Measurements from ENCODE around the gene PVRIG.
A peak's percentile ranks its signal among the peaks of the same experiment; 100 is the strongest.
"Not testable (repeated sequence)": the region's sequence is repeated elsewhere in the genome, so short reads cannot be mapped to it uniquely, and the experiment has no call there.

PVRIG gene

GRCh38 chr7:100269306-100270045 is 49.7 kb downstream of the PVRIG start:
- not testable (repeated sequence) for H3K9me3 ChIP-seq (ENCODE audit: insufficient read depth, low read depth, low read length); H2BK5ac ChIP-seq (ENCODE audit: low read depth, low read length, poor library complexity); H3K79me1 ChIP-seq (ENCODE audit: low read length); H4K8ac ChIP-seq (ENCODE audit: low read depth, low read length); H4K12ac ChIP-seq (ENCODE audit: low read depth, low read length); H2AK5ac ChIP-seq (ENCODE audit: low read length); H3K18ac ChIP-seq (ENCODE audit: low read length); H4K91ac ChIP-seq (ENCODE audit: low read depth, low read length); H2AFZ ChIP-seq (ENCODE audit: insufficient read depth, low read length, poor library complexity); H3K4ac ChIP-seq (ENCODE audit: low read depth, low read length); H2BK120ac ChIP-seq (ENCODE audit: insufficient read depth, low read length, poor library complexity); H3K36me3 ChIP-seq (ENCODE audit: control insufficient read depth in 1 of 2, insufficient read depth in 2 of 2, low read length in 2 of 2); H3K4me3 ChIP-seq (ENCODE audit: low read depth, low read length); H2BK12ac ChIP-seq (ENCODE audit: low read length); H3K9ac ChIP-seq (ENCODE audit: low read length); H3K79me2 ChIP-seq (ENCODE audit: control insufficient read depth, insufficient read depth, low read length, poor library complexity); H3K23ac ChIP-seq (ENCODE audit: low read length); H3K27me3 ChIP-seq (ENCODE audit: insufficient read depth, low read length); H3K14ac ChIP-seq (ENCODE audit: low read length)
- Histone ChIP-seq H3K4me1 (ENCODE audit: control insufficient read depth in 1 of 2, insufficient read depth in 2 of 2, low read length in 2 of 2) (peaks cover 13 to 28% of the 10 kb centered on the region in 2 experiments), H3K4me2 (ENCODE audit: low read length) (peak overlapping the region; percentile 56), H3K27ac (ENCODE audit: low read depth, low read length) (peak overlapping the region; percentile 83)
- DNase-seq, result peak; percentile 98
- WGBS (ENCODE audit: extremely low coverage, insufficient coverage, insufficient read length), result no CpG with 5 or more reads among the region's 14 CpGs

- not testable (repeated sequence) for H3K23ac ChIP-seq (ENCODE audit: low read length); H3K36me3 ChIP-seq (ENCODE audit: control insufficient read depth in 1 of 2, insufficient read depth in 2 of 2, low read length in 2 of 2); H3K14ac ChIP-seq (ENCODE audit: low read length); H3K79me2 ChIP-seq (ENCODE audit: control insufficient read depth, insufficient read depth, low read length, poor library complexity); H2BK120ac ChIP-seq (ENCODE audit: insufficient read depth, low read length, poor library complexity); H3K9ac ChIP-seq (ENCODE audit: low read length); H2BK12ac ChIP-seq (ENCODE audit: low read length); H3K4me3 ChIP-seq (ENCODE audit: low read depth, low read length); H4K8ac ChIP-seq (ENCODE audit: low read depth, low read length); H2AFZ ChIP-seq (ENCODE audit: insufficient read depth, low read length, poor library complexity); H3K27me3 ChIP-seq (ENCODE audit: insufficient read depth, low read length); H2BK5ac ChIP-seq (ENCODE audit: low read depth, low read length, poor library complexity); H3K79me1 ChIP-seq (ENCODE audit: low read length); H2AK5ac ChIP-seq (ENCODE audit: low read length); H4K12ac ChIP-seq (ENCODE audit: low read depth, low read length); H3K9me3 ChIP-seq (ENCODE audit: insufficient read depth, low read depth, low read length); H3K18ac ChIP-seq (ENCODE audit: low read length)
- Histone ChIP-seq H3K4me1 (ENCODE audit: control insufficient read depth in 1 of 2, insufficient read depth in 2 of 2, low read length in 2 of 2) (peaks cover 13 to 26% of the 10 kb centered on the region in 2 experiments), H3K27ac (ENCODE audit: low read depth, low read length) (peak overlapping the region; percentile 83), H4K91ac (ENCODE audit: low read depth, low read length) (peak overlapping the region; percentile 5), H3K4me2 (ENCODE audit: low read length) (peak overlapping the region; percentile 75), H3K4ac (ENCODE audit: low read depth, low read length) (peak overlapping the region; percentile 22)
- DNase-seq, result peak in 1 of 2 donors; percentile 29
- no CpG with 5 or more reads among the region's 23 CpGs for WGBS (ENCODE audit: extremely low coverage, insufficient coverage, insufficient read length)
These were observed 50.5 kb downstream of the PVRIG start for GRCh38 chr7:100270046-100270918.
